ENCODE measurements around the gene CNPY3.

The CNPY3 gene

DNA sequence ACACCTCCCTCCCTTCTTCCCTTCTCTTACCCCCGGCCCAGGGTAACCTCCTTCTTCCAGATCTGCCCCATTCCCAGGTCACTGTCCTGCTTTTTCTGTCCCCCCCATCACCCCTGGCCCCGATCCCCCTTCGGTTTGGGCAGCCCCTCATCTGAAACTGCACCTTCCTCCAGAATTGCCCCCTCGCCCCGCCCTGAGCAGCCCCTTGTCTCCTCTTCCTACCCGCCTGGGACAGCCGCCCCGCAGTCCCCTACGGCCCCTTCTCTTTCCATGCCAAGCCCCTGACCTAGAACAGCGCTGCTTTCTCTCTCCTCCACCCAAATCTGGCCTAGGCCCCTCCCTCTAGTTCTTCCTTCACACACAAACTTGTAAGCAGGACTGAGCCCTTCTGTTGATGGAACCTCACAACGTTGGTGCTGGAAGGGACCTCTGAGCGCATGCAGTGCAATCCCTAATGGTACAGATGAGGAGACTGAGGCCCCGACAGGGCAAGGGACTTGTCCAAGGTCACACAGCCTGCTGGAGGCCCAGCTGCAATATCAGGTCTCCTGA is 55.7 kb downstream of the CNPY3 start:
- DNase-seq = no peak

DNA sequence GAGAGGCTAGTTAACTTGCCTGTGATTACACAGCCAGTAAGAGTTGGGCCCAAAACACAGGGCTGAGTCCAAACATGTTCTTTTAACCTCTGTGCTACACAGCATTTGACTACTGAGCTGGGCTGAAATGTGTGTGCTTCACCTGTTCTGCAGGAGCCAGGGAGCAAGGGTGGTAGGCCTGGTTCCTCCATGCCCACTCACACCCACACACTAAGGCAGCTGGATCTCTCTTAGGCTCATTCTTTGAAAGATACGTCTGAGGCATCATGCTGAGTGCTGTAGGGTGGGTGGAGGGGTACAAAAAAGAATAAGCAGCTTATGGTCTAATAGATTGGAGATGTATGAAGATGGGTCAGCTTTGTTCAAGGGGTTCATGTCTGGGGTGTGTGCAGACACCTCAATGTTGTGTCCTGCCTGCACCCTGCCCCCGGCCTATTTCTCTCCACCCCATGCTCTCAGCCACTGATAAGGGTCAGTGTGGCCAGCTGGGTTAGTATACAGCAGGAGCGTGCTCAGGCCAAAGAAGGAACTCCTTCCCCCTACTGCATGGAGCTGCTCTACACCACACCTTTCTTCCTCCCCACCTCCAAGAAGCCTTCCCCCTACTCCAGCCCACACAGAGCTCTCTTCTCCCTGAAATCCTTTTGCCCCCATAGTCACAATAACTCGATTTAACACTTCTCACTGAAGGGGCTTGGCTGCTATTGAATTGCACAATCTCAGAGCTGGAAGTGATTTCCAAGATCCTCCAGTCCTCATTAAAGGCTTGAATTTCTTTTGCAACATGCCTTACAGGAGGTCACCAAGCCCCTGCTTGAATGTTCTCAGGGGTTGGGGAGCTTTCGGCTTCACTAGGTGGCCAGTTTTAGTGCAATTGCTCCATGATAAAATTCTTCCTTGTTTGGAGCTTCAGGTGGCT is 58.5 kb downstream of the CNPY3 start:
- no peak for DNase-seq

DNA sequence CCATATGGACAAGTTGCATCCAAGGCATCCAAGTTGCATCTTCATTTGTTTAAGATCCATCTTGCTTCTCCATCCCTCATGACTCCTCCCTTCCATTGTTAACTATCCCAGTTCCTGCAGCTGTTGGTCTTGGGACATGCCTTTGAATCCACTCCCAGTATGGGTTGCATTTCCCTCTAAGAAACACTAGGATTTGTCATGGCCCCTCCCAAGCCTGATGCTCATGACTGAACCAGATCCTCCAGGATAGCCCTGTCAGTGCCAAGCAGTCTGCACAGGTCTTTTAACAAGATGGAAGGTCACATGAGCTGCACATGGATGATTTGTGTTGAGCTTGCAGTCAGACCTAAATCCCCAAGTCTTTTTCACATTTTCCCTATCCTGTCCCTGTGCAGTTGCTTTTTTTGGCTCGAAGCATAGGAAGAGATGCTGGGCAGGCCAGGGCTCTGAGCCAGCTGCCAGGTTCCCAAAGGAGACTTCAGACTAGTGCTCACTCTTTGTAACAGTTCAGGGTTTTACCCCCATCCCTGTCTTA is 59.3 kb downstream of the CNPY3 start:
- DNase-seq = no peak

All from NK-92 treated with Interleukin-12 subunit alpha and Interleukin-12 subunit beta, amount 100 ng/mL, for 24 hours (cell line).